ENCODE data around the gene TRIM46. TPM values are rescaled to one million over a fixed set of nuclear protein-coding genes. Genes with fewer than 3 reads are reported as not detected.
"Not testable (repeated sequence)": the region's sequence is repeated elsewhere in the genome, so short reads cannot be mapped to it uniquely, and the experiment has no call there.

TRIM46 gene
- total RNA-seq, 1 donor from 2014 or later, result 0.43 TPM

DNA sequence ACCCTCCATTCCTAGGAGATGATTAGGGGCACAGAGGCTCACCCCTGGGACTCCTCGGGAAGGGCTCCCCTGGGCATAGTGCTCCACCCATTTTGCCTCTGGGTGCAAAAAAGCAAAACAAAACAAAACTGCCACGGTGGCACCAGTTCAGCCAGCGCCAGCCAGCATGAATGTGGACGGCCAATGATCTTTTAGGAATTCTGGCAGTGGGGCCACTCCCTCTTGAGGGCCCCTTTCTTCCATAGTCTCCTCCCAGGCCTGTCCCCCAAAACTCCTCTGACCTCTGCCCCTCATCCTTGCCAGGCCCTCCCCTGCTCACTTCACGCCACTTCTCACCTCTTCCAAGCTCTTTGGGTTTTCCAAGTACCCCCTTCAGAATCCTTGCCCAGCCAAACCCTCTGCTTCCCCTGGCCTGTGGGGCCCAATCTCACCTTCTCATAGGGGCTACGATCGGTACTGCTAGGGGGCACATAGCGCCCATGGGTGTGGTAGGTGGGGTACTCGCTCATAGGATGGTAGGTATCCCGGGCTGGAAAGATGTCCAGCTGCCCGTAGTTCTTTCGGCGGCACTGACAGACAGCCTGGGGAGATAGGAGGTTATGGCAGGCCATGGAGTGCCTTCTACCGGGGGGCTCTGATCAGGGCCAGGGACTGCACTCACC is 13.3 kb downstream of the TRIM46 start:
- Histone ChIP-seq H3K4me3 (peak overlapping the region; percentile 36), H3K27me3 (no peaks in the 10 kb centered on the region), H3K27ac (peak overlapping the region; percentile 66), H3K9me3 (no peaks in the 10 kb centered on the region), H3K36me3 (no peaks in the 10 kb centered on the region), H3K4me1 (peaks cover 13% of the 10 kb centered on the region)
- TF ChIP-seq, protein P1, sequence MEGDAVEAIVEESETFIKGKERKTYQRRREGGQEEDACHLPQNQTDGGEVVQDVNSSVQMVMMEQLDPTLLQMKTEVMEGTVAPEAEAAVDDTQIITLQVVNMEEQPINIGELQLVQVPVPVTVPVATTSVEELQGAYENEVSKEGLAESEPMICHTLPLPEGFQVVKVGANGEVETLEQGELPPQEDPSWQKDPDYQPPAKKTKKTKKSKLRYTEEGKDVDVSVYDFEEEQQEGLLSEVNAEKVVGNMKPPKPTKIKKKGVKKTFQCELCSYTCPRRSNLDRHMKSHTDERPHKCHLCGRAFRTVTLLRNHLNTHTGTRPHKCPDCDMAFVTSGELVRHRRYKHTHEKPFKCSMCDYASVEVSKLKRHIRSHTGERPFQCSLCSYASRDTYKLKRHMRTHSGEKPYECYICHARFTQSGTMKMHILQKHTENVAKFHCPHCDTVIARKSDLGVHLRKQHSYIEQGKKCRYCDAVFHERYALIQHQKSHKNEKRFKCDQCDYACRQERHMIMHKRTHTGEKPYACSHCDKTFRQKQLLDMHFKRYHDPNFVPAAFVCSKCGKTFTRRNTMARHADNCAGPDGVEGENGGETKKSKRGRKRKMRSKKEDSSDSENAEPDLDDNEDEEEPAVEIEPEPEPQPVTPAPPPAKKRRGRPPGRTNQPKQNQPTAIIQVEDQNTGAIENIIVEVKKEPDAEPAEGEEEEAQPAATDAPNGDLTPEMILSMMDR (IDR thresholded peaks at IDR 0.05), result no peak
- intact Hi-C loops (cut with DNase I), result no loop called here
- ATAC-seq (peak; percentile 1), DNase-seq (peak; percentile 64)

- ATAC-seq, result peak; percentile 2
- peak overlapping the region; percentile 36 for H3K4me3 ChIP-seq
- H3K27ac ChIP-seq, result peak overlapping the region; percentile 66
- H3K36me3 ChIP-seq, result no peaks in the 10 kb centered on the region
- TF ChIP-seq, protein P1 (IDR thresholded peaks at IDR 0.05), result no peak
- DNase-seq, result no peak
- intact Hi-C loops (cut with DNase I), result no loop called here
- no peaks in the 10 kb centered on the region for H3K9me3 ChIP-seq
- H3K4me1 ChIP-seq, result peaks cover 13% of the 10 kb centered on the region
- no peaks in the 10 kb centered on the region for H3K27me3 ChIP-seq
Observed at GRCh38 chr1:155187456-155187891, 13.8 kb downstream of the TRIM46 start.

DNA sequence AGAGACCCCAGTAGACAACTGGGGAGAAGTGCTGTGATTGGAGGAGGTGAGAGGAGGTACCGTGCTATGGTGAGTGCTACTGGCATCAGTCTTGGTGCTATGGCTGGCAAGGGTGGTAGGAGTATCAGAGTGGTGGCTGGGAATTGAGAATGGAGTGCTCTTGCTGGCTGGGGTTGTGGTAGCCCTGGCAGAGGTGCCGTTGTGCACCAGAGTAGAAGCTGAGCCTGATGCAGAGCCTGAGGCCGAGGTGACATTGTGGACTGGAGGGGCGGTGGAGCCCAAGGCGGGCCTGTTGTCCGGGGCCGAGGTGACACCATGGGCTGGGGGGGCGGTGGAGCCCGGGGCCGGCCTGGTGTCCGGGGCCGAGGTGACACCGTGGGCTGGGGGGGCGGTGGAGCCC is 14.6 kb downstream of the TRIM46 start:
- ATAC-seq, result no peak
- Histone ChIP-seq H3K36me3 (no peaks in the 10 kb centered on the region), H3K27ac (peak overlapping the region; percentile 66), H3K4me1 (peaks cover 18% of the 10 kb centered on the region), H3K27me3 (no peaks in the 10 kb centered on the region), H3K9me3 (no peaks in the 10 kb centered on the region), H3K4me3 (peak overlapping the region; percentile 36)
- DNase-seq, result no peak
- TF ChIP-seq, protein P1 (IDR thresholded peaks at IDR 0.05), result no peak
- intact Hi-C loops (cut with DNase I), result no loop called here

- H3K36me3 ChIP-seq; ATAC-seq; H3K4me3 ChIP-seq; H3K9me3 ChIP-seq; H3K27ac ChIP-seq; H3K27me3 ChIP-seq; intact Hi-C loops (cut with DNase I): not testable (repeated sequence)
- peak; percentile 66 for DNase-seq
- peaks cover 18% of the 10 kb centered on the region for H3K4me1 ChIP-seq
Observed at GRCh38 chr1:155189926-155190325, 16.3 kb downstream of the TRIM46 start.

- Histone ChIP-seq H3K27ac (peak overlapping the region; percentile 88), H3K36me3 (no peaks in the 10 kb centered on the region), H3K9me3 (no peaks in the 10 kb centered on the region), H3K27me3 (no peaks in the 10 kb centered on the region), H3K4me3 (peak overlapping the region; percentile 52), H3K4me1 (peaks cover 8% of the 10 kb centered on the region)
- ATAC-seq, result no peak
- intact Hi-C loops (cut with DNase I), result no loop called here
- TF ChIP-seq, protein P1 (IDR thresholded peaks at IDR 0.05), result no peak
- no peak for DNase-seq
Observed at GRCh38 chr1:155191904-155192303, 18.3 kb downstream of the TRIM46 start.

DNA sequence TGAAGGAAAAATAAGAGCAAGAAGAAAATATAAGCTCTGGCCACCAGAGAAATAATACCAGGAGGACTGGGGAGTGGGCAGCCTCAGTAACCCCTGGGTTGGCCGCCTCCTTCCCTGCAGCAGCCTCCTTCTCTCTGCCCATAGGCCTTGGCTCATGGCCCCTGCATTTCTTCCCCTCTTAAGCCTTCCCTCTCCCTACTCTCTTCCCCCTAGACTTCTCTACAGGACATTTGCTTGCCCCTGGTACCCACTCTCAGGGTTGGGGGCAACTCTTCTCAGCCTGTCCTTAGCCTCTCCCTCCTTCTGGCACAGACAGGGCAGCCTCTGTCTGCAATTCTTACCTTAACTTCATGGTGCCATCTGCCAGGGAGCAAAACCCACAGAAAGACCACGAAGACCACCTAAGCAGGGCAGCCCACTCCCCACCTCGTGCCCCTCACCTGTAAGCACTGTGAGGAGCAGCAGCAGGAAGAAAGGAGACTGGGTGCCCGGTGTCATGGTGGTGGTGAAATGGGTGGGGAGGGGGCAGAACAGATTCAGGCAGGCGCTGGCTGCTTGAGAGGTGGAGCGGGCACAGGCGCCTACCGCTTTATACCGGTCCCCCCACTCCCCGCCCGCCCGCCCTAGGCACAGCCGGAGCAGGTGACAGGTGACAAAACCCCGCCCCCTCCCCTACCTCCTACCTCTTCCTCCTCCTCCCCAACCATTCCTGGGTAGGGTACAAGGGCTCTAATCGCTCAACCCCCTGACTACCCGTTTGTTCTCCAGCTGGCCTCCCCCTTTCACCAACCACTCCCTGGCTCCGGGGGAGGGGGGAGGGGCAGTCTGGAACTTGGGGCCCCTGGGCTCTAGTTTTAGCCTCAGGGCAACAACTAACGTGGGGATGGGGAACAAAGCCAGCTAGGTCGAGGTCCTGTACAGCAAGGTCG is 19.0 kb downstream of the TRIM46 start:
- ATAC-seq (peak; percentile 71), DNase-seq (peak; percentile 91)
- intact Hi-C loops (cut with DNase I), result no loop called here
- H3K4me1 ChIP-seq, result peaks cover 8% of the 10 kb centered on the region
- no peaks in the 10 kb centered on the region for H3K27me3 ChIP-seq
- H3K9me3 ChIP-seq, result no peaks in the 10 kb centered on the region
- peak overlapping the region; percentile 88 for H3K27ac ChIP-seq
- TF ChIP-seq, protein P1 (IDR thresholded peaks at IDR 0.05), result no peak
- peak overlapping the region; percentile 52 for H3K4me3 ChIP-seq
- no peaks in the 10 kb centered on the region for H3K36me3 ChIP-seq

All from upper lobe of right lung (tissue), 1 donor.